22Rv1 (cell line): ENCODE data around the gene CACNB4.

Source experiments
- ZFX ChIP-seq: fragments of 450-650 bp; IDR thresholded peaks from 2 replicates; pipeline ENCODE4 v1.6.1; 2017; ENCODE audit warnings: antibody characterized with exemption, borderline replicate concordance
- TF ChIP-seq, protein P1 (sequence below): fragments of 450-650 bp; IDR thresholded peaks from 2 replicates; pipeline ENCODE4 v1.5.1; 2017; ENCODE audit warnings: mild to moderate bottlenecking

DNA sequence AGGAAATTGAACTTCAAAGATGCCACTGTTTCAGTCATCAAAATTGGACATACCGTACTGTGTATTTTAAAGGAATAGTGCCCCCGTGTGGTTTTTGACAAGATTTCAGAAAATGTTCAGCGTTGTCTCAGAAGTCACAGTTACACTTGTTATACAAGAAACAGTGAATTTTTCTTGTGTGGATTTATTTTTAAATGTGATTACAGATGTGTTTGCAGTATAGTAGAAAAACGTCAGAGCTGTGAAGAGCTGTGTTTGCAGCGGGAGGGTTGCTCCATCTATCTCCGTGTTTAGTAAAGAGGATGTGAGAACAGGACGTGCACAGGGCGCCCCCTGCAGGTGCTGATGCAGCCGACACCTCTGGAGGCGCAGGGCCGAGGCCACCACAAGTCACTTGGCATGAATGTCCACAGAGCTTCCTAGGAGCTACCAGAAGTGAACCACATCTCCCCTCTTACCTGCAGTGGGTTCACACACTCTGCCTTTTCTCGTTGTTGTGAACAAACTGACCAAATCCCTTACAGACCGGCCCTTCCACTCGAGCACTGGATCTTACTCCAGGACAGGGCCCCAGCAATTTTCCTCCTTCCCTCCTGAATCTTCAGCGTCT lies 73.1 kb downstream of the CACNB4 start:
- TF ChIP-seq, protein P1, sequence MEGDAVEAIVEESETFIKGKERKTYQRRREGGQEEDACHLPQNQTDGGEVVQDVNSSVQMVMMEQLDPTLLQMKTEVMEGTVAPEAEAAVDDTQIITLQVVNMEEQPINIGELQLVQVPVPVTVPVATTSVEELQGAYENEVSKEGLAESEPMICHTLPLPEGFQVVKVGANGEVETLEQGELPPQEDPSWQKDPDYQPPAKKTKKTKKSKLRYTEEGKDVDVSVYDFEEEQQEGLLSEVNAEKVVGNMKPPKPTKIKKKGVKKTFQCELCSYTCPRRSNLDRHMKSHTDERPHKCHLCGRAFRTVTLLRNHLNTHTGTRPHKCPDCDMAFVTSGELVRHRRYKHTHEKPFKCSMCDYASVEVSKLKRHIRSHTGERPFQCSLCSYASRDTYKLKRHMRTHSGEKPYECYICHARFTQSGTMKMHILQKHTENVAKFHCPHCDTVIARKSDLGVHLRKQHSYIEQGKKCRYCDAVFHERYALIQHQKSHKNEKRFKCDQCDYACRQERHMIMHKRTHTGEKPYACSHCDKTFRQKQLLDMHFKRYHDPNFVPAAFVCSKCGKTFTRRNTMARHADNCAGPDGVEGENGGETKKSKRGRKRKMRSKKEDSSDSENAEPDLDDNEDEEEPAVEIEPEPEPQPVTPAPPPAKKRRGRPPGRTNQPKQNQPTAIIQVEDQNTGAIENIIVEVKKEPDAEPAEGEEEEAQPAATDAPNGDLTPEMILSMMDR: peak; percentile 89
- no peak for TF ChIP-seq ZFX
